ENCODE data around the gene GNPDA1. TPM values are rescaled to one million over a fixed set of nuclear protein-coding genes. Genes with fewer than 3 reads are reported as not detected.

GNPDA1 gene
- total RNA-seq, 1 donor from 2014 or later: 20.2 TPM

DNA sequence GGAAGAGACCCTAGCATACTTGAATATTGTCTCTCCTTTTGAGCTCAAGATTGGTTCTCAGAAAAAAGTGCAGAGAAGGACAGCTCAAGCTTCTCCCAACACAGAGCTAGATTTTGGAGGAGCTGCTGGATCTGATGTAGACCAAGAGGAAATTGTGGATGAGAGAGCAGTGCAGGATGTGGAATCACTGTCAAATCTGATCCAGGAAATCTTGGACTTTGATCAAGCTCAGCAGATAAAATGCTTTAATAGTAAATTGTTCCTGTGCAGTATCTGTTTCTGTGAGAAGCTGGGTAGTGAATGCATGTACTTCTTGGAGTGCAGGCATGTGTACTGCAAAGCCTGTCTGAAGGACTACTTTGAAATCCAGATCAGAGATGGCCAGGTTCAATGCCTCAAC lies 34.4 kb downstream of the GNPDA1 start:
- H3K27me3 Mint-ChIP-seq (ENCODE audit: unreplicated experiment): peaks cover 3% of the 10 kb centered on the region
- no peak overlapping the region for H3K27ac Mint-ChIP-seq (ENCODE audit: unreplicated experiment)
- H3K4me1 Mint-ChIP-seq (ENCODE audit: low read depth, unreplicated experiment): no peaks in the 10 kb centered on the region
- TF ChIP-seq, protein P1, sequence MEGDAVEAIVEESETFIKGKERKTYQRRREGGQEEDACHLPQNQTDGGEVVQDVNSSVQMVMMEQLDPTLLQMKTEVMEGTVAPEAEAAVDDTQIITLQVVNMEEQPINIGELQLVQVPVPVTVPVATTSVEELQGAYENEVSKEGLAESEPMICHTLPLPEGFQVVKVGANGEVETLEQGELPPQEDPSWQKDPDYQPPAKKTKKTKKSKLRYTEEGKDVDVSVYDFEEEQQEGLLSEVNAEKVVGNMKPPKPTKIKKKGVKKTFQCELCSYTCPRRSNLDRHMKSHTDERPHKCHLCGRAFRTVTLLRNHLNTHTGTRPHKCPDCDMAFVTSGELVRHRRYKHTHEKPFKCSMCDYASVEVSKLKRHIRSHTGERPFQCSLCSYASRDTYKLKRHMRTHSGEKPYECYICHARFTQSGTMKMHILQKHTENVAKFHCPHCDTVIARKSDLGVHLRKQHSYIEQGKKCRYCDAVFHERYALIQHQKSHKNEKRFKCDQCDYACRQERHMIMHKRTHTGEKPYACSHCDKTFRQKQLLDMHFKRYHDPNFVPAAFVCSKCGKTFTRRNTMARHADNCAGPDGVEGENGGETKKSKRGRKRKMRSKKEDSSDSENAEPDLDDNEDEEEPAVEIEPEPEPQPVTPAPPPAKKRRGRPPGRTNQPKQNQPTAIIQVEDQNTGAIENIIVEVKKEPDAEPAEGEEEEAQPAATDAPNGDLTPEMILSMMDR (IDR thresholded peaks at IDR 0.05; ENCODE audit: partially characterized antibody, unreplicated experiment): no peak
- H3K4me3 Mint-ChIP-seq (ENCODE audit: unreplicated experiment): no peak overlapping the region
- DNase-seq: no peak
- no peaks in the 10 kb centered on the region for H3K9me3 Mint-ChIP-seq (ENCODE audit: unreplicated experiment)
- peaks cover 4% of the 10 kb centered on the region for H3K36me3 Mint-ChIP-seq (ENCODE audit: unreplicated experiment)

DNA sequence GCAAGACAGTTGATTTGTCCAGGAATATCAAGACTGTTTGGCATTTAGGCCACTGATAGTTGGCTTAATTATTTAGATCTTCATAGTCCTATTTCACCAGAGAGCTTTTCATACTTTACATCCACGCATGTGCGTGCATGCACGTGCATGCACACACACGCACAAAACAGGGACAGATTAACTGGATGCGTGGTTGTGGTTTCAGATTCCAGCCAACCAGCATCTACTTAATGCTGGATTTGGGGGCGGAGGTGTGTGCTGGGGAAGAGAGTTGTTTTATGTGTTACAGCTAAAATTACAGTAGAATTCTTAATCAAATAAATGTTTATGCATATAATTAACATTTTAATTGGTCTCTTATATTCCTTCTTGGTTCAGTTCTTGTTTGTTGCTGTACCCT lies 36.7 kb downstream of the GNPDA1 start:
- TF ChIP-seq, protein P1 (IDR thresholded peaks at IDR 0.05; ENCODE audit: partially characterized antibody, unreplicated experiment): no peak
- H3K36me3 Mint-ChIP-seq (ENCODE audit: unreplicated experiment): peaks cover 4% of the 10 kb centered on the region
- H3K27ac Mint-ChIP-seq (ENCODE audit: unreplicated experiment): peak overlapping the region; percentile 49
- no peaks in the 10 kb centered on the region for H3K4me1 Mint-ChIP-seq (ENCODE audit: low read depth, unreplicated experiment)
- DNase-seq: no peak
- H3K4me3 Mint-ChIP-seq (ENCODE audit: unreplicated experiment): no peak overlapping the region
- peaks cover 3% of the 10 kb centered on the region for H3K27me3 Mint-ChIP-seq (ENCODE audit: unreplicated experiment)
- H3K9me3 Mint-ChIP-seq (ENCODE audit: unreplicated experiment): no peaks in the 10 kb centered on the region

DNA sequence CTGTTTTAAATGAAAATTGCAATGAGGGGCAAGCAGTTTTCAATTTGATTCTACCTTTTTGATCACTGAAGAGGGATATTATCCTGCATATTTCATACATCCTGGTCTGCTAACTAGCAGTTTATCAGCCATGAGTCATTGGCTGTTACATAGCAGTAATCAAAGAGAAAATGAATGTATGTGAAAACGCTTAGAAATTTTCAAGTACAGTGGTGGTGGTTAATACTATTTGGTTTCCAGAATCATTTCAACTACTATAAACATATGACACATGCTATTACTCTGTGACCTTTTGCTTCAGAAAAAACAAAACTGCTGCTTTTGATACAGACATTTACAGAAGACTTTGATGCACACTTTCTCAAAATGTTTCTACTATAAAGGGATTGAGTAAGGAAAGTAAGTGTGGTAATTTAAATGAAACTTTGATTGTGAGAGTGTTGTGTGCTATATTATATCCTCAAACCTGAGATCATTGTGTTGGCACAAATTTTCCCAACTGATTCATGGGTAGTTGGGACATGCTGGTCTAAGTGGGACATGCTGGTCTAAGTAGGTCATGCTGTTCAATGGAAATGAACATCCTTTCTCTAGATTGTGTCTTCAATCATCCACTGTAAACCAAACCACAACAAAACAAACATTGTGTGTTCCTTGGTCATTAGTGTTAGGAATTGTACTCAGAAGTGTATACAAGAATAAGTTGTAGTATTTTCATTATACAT lies 38.8 kb downstream of the GNPDA1 start:
- H3K36me3 Mint-ChIP-seq (ENCODE audit: unreplicated experiment): peaks cover 4% of the 10 kb centered on the region
- peaks cover 7% of the 10 kb centered on the region for H3K4me1 Mint-ChIP-seq (ENCODE audit: low read depth, unreplicated experiment)
- peaks cover 3% of the 10 kb centered on the region for H3K27me3 Mint-ChIP-seq (ENCODE audit: unreplicated experiment)
- no peaks in the 10 kb centered on the region for H3K9me3 Mint-ChIP-seq (ENCODE audit: unreplicated experiment)
- TF ChIP-seq, protein P1 (IDR thresholded peaks at IDR 0.05; ENCODE audit: partially characterized antibody, unreplicated experiment): no peak
- no peak for DNase-seq
- H3K27ac Mint-ChIP-seq (ENCODE audit: unreplicated experiment): no peak overlapping the region
- no peak overlapping the region for H3K4me3 Mint-ChIP-seq (ENCODE audit: unreplicated experiment)

DNA sequence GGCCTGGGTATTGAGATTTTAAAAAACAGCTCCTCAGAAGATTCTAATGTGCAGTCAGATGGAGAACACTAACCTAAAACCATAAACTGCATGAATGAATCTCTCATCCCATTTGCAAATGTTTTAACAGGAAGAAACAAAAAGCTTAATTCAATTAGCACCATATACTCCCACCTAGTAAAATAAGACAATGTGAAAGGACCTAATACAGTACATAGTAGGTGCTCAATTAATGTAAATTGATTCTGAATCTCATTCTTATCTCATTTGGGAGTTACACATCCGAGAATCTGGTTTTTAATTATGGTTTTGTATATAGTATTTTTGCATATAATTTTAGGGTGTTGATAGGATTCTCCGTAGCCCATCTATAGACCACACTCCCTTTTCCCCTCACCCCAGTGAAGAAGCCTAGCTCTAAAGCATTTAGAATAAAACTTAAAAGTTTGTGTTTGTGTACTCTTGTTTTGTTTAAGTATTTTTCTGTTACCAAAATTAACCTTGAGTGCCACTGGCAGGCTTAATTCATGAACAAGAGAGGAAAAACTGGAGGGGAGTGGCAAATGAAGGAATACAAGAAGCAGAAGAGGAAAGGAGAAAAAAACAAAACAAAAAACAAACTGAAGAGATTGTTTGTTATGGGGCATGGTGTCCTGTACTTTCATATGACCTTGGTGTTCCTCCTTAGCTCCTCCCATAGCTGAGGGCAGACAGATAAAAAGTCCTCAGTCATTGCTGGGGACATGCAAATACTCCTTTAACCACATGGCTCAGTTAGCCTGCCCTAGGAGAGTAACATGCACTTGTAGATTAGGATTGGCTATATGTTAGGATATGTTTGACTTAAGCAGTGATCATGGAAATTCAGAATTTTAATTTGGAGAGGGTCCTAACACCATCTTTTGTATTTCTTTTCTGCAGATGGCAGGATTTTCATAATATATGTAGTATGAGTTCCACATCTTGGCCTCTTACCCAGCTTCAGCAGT lies 42.8 kb downstream of the GNPDA1 start:
- H3K36me3 Mint-ChIP-seq (ENCODE audit: unreplicated experiment): no peaks in the 10 kb centered on the region
- H3K27ac Mint-ChIP-seq (ENCODE audit: unreplicated experiment): peak overlapping the region; percentile 94
- H3K27me3 Mint-ChIP-seq (ENCODE audit: unreplicated experiment): peaks cover 1% of the 10 kb centered on the region
- peaks cover 13% of the 10 kb centered on the region for H3K4me1 Mint-ChIP-seq (ENCODE audit: low read depth, unreplicated experiment)
- TF ChIP-seq, protein P1 (IDR thresholded peaks at IDR 0.05; ENCODE audit: partially characterized antibody, unreplicated experiment): no peak
- H3K4me3 Mint-ChIP-seq (ENCODE audit: unreplicated experiment): peak overlapping the region; percentile 90
- no peak for DNase-seq
- H3K9me3 Mint-ChIP-seq (ENCODE audit: unreplicated experiment): peaks cover 4% of the 10 kb centered on the region
